GM23248 (cell line): Measurements from ENCODE around the gene FRMPD4.

ENCODE experiments used
- EZH2 ChIP-seq: fragments of 200-600 bp; sonication (generic); IDR thresholded peaks from 2 replicates; pipeline ENCODE4 v1.6.1; 2018; ENCODE audit warnings: antibody characterized with exemption, mild to moderate bottlenecking; ENCODE audit not compliant: insufficient read depth, poor library complexity, severe bottlenecking
- EZH2phosphoT487 ChIP-seq: fragments of 200-600 bp; sonication (generic); IDR thresholded peaks from 2 replicates; pipeline ENCODE4 v1.6.1; 2018; ENCODE audit warnings: antibody characterized with exemption, moderate library complexity, mild to moderate bottlenecking, low read depth; ENCODE audit not compliant: insufficient read depth

- TF ChIP-seq EZH2 (no peak), EZH2phosphoT487 (no peak)
Observed at GRCh38 chrX:12771445-12772069, 633.3 kb downstream of the FRMPD4 start.
